ENCODE measurements around the gene AK3. TPM values are rescaled to one million over a fixed set of nuclear protein-coding genes. Genes with fewer than 3 reads are reported as not detected.

Gene AK3
- polyA plus RNA-seq, 1 donor (not counting 4 experiments of a cell fraction or from before 2014, with no cell fraction given) = 45.8 TPM

DNA sequence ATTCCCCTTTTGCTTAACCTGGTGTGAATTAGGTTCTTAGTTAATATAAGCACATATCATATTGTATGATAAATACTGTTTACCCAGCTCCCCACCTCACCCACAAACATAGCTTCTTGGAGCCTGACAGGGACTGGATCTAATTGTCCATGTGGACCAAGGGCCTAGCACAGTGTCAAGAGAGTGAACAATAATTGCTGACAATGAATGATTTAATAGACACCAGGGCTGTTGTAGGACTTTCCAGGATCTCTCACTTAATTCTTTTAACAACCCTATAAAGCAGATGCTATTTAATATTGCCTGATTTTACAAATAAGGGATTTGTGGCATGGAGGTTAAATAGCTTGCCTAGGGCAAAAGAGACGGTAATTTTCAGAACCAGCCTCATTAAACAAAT lies 24.8 kb downstream of the AK3 start:
- Histone ChIP-seq H4K20me1 (ENCODE audit: control insufficient read depth, extremely low read depth, insufficient read depth, low read length) (no peaks in the 10 kb centered on the region), H3K79me2 (ENCODE audit: control insufficient read depth, insufficient read depth, low read length) (no peaks in the 10 kb centered on the region), H3K4me3 (ENCODE audit: control insufficient read depth in 2 of 3, extremely low read depth in 1 of 3, insufficient read depth in 2 of 3, low read depth in 1 of 3, low read length in 3 of 3) (no peak overlapping the region), H3K9me3 (ENCODE audit: control insufficient read depth, low read depth, low read length) (no peaks in the 10 kb centered on the region), H3K27me3 (ENCODE audit: control insufficient read depth, extremely low read depth, insufficient read depth, low read length) (no peaks in the 10 kb centered on the region), H3K36me3 (ENCODE audit: control insufficient read depth in 2 of 2, extremely low read depth in 1 of 2, insufficient read depth in 2 of 2, low read length in 2 of 2) (peaks cover 10 to 16% of the 10 kb centered on the region in 2 experiments), H3K9me1 (ENCODE audit: control insufficient read depth, extremely low read depth, insufficient read depth, low read length) (no peaks in the 10 kb centered on the region), H3K4me2 (ENCODE audit: control insufficient read depth, extremely low read depth, insufficient read depth, low read depth, low read length) (no peak overlapping the region), H3K27ac (ENCODE audit: control insufficient read depth, insufficient read depth, low read length) (no peak overlapping the region), H3K9ac (ENCODE audit: control insufficient read depth, extremely low read depth, insufficient read depth, low read length) (no peak overlapping the region), H2AFZ (ENCODE audit: control insufficient read depth, low read length) (no peak overlapping the region), H3K4me1 (ENCODE audit: control insufficient read depth, extremely low read depth, insufficient read depth, low read length) (no peaks in the 10 kb centered on the region)
- no peak for TF ChIP-seq EZH2 (IDR thresholded peaks at IDR 0.05; ENCODE audit: low read length)
- TF ChIP-seq, protein P1, sequence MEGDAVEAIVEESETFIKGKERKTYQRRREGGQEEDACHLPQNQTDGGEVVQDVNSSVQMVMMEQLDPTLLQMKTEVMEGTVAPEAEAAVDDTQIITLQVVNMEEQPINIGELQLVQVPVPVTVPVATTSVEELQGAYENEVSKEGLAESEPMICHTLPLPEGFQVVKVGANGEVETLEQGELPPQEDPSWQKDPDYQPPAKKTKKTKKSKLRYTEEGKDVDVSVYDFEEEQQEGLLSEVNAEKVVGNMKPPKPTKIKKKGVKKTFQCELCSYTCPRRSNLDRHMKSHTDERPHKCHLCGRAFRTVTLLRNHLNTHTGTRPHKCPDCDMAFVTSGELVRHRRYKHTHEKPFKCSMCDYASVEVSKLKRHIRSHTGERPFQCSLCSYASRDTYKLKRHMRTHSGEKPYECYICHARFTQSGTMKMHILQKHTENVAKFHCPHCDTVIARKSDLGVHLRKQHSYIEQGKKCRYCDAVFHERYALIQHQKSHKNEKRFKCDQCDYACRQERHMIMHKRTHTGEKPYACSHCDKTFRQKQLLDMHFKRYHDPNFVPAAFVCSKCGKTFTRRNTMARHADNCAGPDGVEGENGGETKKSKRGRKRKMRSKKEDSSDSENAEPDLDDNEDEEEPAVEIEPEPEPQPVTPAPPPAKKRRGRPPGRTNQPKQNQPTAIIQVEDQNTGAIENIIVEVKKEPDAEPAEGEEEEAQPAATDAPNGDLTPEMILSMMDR (optimal IDR thresholded peaks at IDR 0.05 in 1 of 3, IDR thresholded peaks at IDR 0.05 in 1 of 3, conservative IDR thresholded peaks at IDR 0.05 in 1 of 3; ENCODE audit: extremely low read depth in 1 of 3, insufficient read depth in 2 of 3, low read length in 3 of 3) = no peak
- no peak for DNase-seq (ENCODE audit: low read depth, low spot score)
- dilution Hi-C loops (cut with MboI; ENCODE audit: extremely low pct_ligation_motif_present, low sequenced_read_pairs) = no loop called here
- FAIRE-seq = no peak

DNA sequence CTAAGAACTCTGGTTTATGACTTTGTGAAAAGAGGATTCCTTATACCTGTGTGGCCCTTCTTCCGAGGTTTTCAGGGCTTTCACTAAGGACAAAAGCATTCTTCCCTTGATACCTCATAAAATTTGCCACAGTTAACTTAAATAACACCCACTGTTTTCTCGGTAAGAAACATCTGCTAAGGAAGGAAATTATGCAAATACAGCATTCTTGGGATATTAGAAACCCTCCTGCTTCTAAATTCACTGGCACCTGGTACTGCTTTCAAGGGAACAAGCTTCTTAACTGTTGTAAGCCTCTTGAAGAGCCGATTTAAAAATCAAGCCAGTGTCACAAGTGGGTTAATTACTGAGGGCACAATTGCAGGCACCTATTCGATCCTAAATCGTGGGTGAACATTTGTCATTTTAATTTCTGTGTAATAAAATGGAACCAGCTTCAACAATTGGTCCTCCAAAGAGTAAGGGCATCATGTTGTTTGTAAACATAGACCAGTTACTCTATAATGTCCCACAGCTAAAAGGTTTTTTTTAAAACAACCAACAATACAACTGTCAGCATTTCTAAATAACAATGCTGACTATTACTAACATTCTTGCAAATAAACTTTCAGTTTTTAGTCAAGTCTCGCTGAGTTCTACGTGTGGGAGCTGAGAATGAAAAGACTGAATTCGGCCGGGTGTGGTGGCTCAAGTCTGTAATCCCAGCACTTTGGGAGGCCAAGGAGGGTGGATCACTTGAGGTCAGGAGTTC lies 26.6 kb downstream of the AK3 start:
- Histone ChIP-seq H3K79me2 (ENCODE audit: control insufficient read depth, insufficient read depth, low read length) (no peaks in the 10 kb centered on the region), H3K27ac (ENCODE audit: control insufficient read depth, insufficient read depth, low read length) (no peak overlapping the region), H3K9me3 (ENCODE audit: control insufficient read depth, low read depth, low read length) (no peaks in the 10 kb centered on the region), H3K4me1 (ENCODE audit: control insufficient read depth, extremely low read depth, insufficient read depth, low read length) (no peaks in the 10 kb centered on the region), H3K36me3 (ENCODE audit: control insufficient read depth in 2 of 2, extremely low read depth in 1 of 2, insufficient read depth in 2 of 2, low read length in 2 of 2) (peaks cover 10 to 18% of the 10 kb centered on the region in 2 experiments), H2AFZ (ENCODE audit: control insufficient read depth, low read length) (no peak overlapping the region), H4K20me1 (ENCODE audit: control insufficient read depth, extremely low read depth, insufficient read depth, low read length) (no peaks in the 10 kb centered on the region), H3K4me3 (ENCODE audit: control insufficient read depth in 2 of 3, extremely low read depth in 1 of 3, insufficient read depth in 2 of 3, low read depth in 1 of 3, low read length in 3 of 3) (no peak overlapping the region), H3K4me2 (ENCODE audit: control insufficient read depth, extremely low read depth, insufficient read depth, low read depth, low read length) (no peak overlapping the region), H3K27me3 (ENCODE audit: control insufficient read depth, extremely low read depth, insufficient read depth, low read length) (no peaks in the 10 kb centered on the region), H3K9ac (ENCODE audit: control insufficient read depth, extremely low read depth, insufficient read depth, low read length) (no peak overlapping the region), H3K9me1 (ENCODE audit: control insufficient read depth, extremely low read depth, insufficient read depth, low read length) (no peaks in the 10 kb centered on the region)
- no peak for DNase-seq (ENCODE audit: low read depth, low spot score)
- TF ChIP-seq, protein P1 (optimal IDR thresholded peaks at IDR 0.05 in 1 of 3, IDR thresholded peaks at IDR 0.05 in 1 of 3, conservative IDR thresholded peaks at IDR 0.05 in 1 of 3; ENCODE audit: extremely low read depth in 1 of 3, insufficient read depth in 2 of 3, low read length in 3 of 3) = no peak
- TF ChIP-seq EZH2 (IDR thresholded peaks at IDR 0.05; ENCODE audit: low read length) = no peak
- dilution Hi-C loops (cut with MboI; ENCODE audit: extremely low pct_ligation_motif_present, low sequenced_read_pairs) = no loop called here
- no peak for FAIRE-seq
